ENCODE results near the gene TMTC2.

TMTC2 gene

DNA sequence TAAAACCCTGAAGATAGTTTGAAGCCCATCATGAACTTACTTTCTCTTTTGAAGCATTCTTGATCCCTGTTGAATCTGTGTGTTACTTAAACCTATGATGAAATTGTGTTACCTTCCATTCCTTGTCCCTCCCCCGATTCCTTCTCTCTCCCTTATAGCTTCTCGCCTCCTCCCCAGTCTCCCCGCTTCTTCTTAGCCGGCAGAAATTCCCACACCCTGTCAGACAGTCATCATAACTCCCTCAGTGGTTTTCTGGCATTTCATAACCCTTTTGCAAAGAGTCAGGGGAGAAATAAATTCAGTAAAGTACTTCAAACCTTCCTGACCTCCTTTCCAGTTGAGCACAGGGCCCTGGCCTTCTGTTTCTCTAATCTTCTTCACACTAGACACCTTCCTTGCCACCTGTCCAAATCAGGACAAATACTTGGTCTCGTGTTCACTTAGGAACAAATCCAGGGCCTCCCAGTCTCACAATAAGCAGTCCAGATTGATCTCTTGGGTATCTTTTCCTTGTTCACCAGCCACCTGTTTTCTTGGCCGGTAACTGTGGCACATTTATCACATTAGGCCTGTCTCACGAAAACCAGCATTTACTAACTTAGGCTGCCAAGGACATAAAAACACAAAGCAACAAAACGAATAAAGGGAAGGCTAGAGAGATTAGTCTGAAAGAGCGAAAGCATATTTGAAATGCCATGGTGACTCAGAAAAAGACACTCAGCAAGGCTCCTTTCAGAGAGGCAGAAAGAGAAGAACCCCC is 355.9 kb downstream of the TMTC2 start:
- TF ChIP-seq, protein P1, sequence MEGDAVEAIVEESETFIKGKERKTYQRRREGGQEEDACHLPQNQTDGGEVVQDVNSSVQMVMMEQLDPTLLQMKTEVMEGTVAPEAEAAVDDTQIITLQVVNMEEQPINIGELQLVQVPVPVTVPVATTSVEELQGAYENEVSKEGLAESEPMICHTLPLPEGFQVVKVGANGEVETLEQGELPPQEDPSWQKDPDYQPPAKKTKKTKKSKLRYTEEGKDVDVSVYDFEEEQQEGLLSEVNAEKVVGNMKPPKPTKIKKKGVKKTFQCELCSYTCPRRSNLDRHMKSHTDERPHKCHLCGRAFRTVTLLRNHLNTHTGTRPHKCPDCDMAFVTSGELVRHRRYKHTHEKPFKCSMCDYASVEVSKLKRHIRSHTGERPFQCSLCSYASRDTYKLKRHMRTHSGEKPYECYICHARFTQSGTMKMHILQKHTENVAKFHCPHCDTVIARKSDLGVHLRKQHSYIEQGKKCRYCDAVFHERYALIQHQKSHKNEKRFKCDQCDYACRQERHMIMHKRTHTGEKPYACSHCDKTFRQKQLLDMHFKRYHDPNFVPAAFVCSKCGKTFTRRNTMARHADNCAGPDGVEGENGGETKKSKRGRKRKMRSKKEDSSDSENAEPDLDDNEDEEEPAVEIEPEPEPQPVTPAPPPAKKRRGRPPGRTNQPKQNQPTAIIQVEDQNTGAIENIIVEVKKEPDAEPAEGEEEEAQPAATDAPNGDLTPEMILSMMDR (IDR thresholded peaks at IDR 0.05; ENCODE audit: low read depth, low read length), result no peak
- no peak for TF ChIP-seq EZH2phosphoT487 (IDR thresholded peaks at IDR 0.05; ENCODE audit: low read depth)
- Histone ChIP-seq H3K4me2 (ENCODE audit: low read length) (no peak overlapping the region), H3K4me3 (ENCODE audit: low read length) (no peak overlapping the region)

DNA sequence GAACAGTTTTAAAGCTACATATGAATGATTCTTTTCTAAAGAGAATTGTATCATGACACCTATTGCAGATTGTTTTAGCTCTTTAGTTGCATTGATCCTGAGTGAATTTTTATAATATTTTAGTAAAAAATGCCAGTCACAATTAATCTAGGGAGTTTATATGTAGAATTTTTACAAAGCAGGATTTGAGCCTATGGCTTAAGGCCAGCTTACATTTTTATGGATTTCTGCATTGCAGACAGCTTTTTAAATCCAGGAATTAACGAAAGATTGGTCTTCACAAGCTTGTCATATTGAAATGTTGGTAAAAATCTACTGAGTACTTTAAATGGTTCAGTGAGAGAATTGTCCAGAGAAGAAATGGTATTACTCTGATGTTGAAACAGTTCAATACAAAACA is 358.0 kb downstream of the TMTC2 start:
- no peaks in the 10 kb centered on the region for H3K9me3 ChIP-seq (ENCODE audit: insufficient read depth, low read length)
- no peaks in the 10 kb centered on the region for H3K79me2 ChIP-seq (ENCODE audit: low read length)
- no peak for TF ChIP-seq EZH2phosphoT487 (IDR thresholded peaks at IDR 0.05; ENCODE audit: low read depth)
- TF ChIP-seq, protein P1 (IDR thresholded peaks at IDR 0.05; ENCODE audit: low read depth, low read length), result no peak
- H3K4me1 ChIP-seq (ENCODE audit: low read length), result no peaks in the 10 kb centered on the region
- no peak overlapping the region for H3K9ac ChIP-seq (ENCODE audit: low read length)
- no peak overlapping the region for H3K4me3 ChIP-seq (ENCODE audit: low read length)
- H3K36me3 ChIP-seq (replicated peaks; ENCODE audit: low read depth, low read length), result no peaks in the 10 kb centered on the region
- no peak overlapping the region for H3K27ac ChIP-seq (ENCODE audit: low read length)
- no peak overlapping the region for H3K4me2 ChIP-seq (ENCODE audit: low read length)
- no peaks in the 10 kb centered on the region for H4K20me1 ChIP-seq (ENCODE audit: insufficient read depth, low read length)
- H2AFZ ChIP-seq (ENCODE audit: low read depth, low read length), result no peak overlapping the region
- H3K27me3 ChIP-seq (ENCODE audit: low read depth, low read length), result no peaks in the 10 kb centered on the region

More for the DNA sequence above, 355.9 kb downstream of the TMTC2 start:
- no peaks in the 10 kb centered on the region for H3K4me1 ChIP-seq (ENCODE audit: low read length)
- no peak overlapping the region for H3K9ac ChIP-seq (ENCODE audit: low read length)
- H3K9me3 ChIP-seq (ENCODE audit: insufficient read depth, low read length), result no peaks in the 10 kb centered on the region
- H3K27me3 ChIP-seq (ENCODE audit: low read depth, low read length), result no peaks in the 10 kb centered on the region
- H2AFZ ChIP-seq (ENCODE audit: low read depth, low read length), result no peak overlapping the region
- H4K20me1 ChIP-seq (ENCODE audit: insufficient read depth, low read length), result no peaks in the 10 kb centered on the region
- H3K36me3 ChIP-seq (replicated peaks; ENCODE audit: low read depth, low read length), result no peaks in the 10 kb centered on the region
- no peaks in the 10 kb centered on the region for H3K79me2 ChIP-seq (ENCODE audit: low read length)
- H3K27ac ChIP-seq (ENCODE audit: low read length), result no peak overlapping the region

DNA sequence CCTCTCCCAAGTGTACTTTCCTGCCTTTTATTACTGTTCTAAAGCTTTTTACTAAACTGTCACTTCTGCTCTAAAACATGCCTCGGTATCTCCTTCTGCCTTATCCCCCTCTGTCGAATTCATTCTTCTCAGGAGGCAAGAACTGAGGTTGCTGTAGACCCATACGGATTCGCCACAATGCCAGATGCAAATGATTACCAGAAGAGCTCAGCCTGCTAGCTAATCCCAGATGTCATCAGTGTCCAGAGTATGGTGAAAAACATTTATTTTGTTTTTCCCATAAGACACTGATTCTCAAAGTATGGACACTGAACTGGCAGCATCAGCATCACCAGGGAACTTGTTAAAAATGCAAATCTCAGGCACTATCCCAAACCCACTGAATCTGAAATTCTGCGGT is 359.3 kb downstream of the TMTC2 start:
- Histone ChIP-seq H3K27ac (ENCODE audit: low read length) (no peak overlapping the region), H3K4me2 (ENCODE audit: low read length) (no peak overlapping the region), H4K20me1 (ENCODE audit: insufficient read depth, low read length) (no peaks in the 10 kb centered on the region), H3K27me3 (ENCODE audit: low read depth, low read length) (no peaks in the 10 kb centered on the region), H3K36me3 (replicated peaks; ENCODE audit: low read depth, low read length) (no peaks in the 10 kb centered on the region), H3K9me3 (ENCODE audit: insufficient read depth, low read length) (no peaks in the 10 kb centered on the region), H3K9ac (ENCODE audit: low read length) (no peak overlapping the region), H3K4me3 (ENCODE audit: low read length) (no peak overlapping the region), H2AFZ (ENCODE audit: low read depth, low read length) (no peak overlapping the region), H3K79me2 (ENCODE audit: low read length) (no peaks in the 10 kb centered on the region), H3K4me1 (ENCODE audit: low read length) (no peaks in the 10 kb centered on the region)
- TF ChIP-seq, protein P1 (IDR thresholded peaks at IDR 0.05; ENCODE audit: low read depth, low read length), result no peak

DNA sequence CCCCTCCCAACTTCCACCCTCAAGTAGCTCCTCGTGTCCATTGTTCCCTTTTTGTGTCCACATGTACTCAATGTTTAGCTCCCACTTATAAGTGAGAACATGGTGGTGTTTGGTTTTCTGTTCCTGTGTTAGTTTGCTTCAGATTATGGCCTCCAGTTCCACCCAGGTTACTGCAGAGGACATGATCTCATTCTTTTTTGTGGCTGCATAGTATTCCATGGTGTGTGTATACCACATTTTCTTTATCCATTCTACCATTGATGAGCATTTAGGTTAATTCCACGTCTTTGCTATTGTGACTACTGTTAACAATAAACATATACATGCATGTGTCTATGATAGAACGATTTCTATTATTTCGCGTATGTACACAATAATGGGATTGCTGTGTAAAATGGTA is 362.6 kb downstream of the TMTC2 start:
- no peaks in the 10 kb centered on the region for H3K79me2 ChIP-seq (ENCODE audit: low read length)
- H3K4me3 ChIP-seq (ENCODE audit: low read length), result no peak overlapping the region
- no peaks in the 10 kb centered on the region for H4K20me1 ChIP-seq (ENCODE audit: insufficient read depth, low read length)
- no peak overlapping the region for H3K4me2 ChIP-seq (ENCODE audit: low read length)
- TF ChIP-seq, protein P1 (IDR thresholded peaks at IDR 0.05; ENCODE audit: low read depth, low read length), result no peak
- TF ChIP-seq EZH2phosphoT487 (IDR thresholded peaks at IDR 0.05; ENCODE audit: low read depth), result no peak
- no peak overlapping the region for H3K27ac ChIP-seq (ENCODE audit: low read length)
- H3K9me3 ChIP-seq (ENCODE audit: insufficient read depth, low read length), result no peaks in the 10 kb centered on the region
- no peak overlapping the region for H3K9ac ChIP-seq (ENCODE audit: low read length)
- no peaks in the 10 kb centered on the region for H3K36me3 ChIP-seq (replicated peaks; ENCODE audit: low read depth, low read length)
- no peaks in the 10 kb centered on the region for H3K4me1 ChIP-seq (ENCODE audit: low read length)
- no peaks in the 10 kb centered on the region for H3K27me3 ChIP-seq (ENCODE audit: low read depth, low read length)
- H2AFZ ChIP-seq (ENCODE audit: low read depth, low read length), result no peak overlapping the region
